Testis (tissue), 3 donors: ENCODE data around the gene MRO. TPM values are rescaled to one million over a fixed set of nuclear protein-coding genes. Genes with fewer than 3 reads are reported as not detected.
"Not testable (repeated sequence)": the region's sequence is repeated elsewhere in the genome, so short reads cannot be mapped to it uniquely, and the experiment has no call there.

Experiments
- DNase-seq: peaks from one replicate; pipeline ENCODE4 v3.0.0-alpha.2; 2019
- H3K27ac ChIP-seq, 2 donors: fragments of 200-600 bp; sonication (generic); one replicate each; pipeline ENCODE4 v1.5.1; 2019
- H3K27me3 ChIP-seq: fragments of 200-600 bp; sonication (generic); one replicate; pipeline ENCODE4 v1.5.1; 2019
- H3K36me3 ChIP-seq: fragments of 200-600 bp; sonication (generic); one replicate; pipeline ENCODE4 v1.5.1; 2017; ENCODE audit warnings: low read depth; ENCODE audit errors: missing control alignments
- H3K4me1 ChIP-seq: fragments of 200-600 bp; sonication (generic); one replicate; pipeline ENCODE4 v1.5.1; 2019
- H3K4me3 ChIP-seq, 2 donors: fragments of 200-600 bp; sonication (generic); one replicate each; pipeline ENCODE4 v1.5.1; 2017 to 2019
- H3K9me3 ChIP-seq: fragments of 200-600 bp; sonication (generic); one replicate; pipeline ENCODE4 v1.5.1; 2017
- POLR2A ChIP-seq: fragments of 450-650 bp; IDR thresholded peaks from one replicate; pipeline ENCODE4 v1.6.1; 2017; ENCODE audit warnings: antibody characterized with exemption, mild to moderate bottlenecking, moderate library complexity
- WGBS, 2 donors: methylation state at CpG; one replicate each; pipeline ENCODE4 v1.1.5; 2018; 5-methylcytosine and 5-hydroxymethylcytosine counted together
- intact Hi-C: fragments of 100-400 bp; cut with DNase I; formaldehyde crosslinking; loops from one replicate; pipeline ENCODE4 v1.15.1; 2023; ENCODE audit warnings: low total_unique reads
- polyA plus RNA-seq: library from polyadenylated mRNA; stranded (reverse); fragments of 350-450 nt; fragmentation: Illumina TruSeq; extraction: RNeasy Lipid Tissue Mini Kit (QIAGEN cat#74804); gene quantifications from one replicate; pipeline ENCODE4 v1.2.3, GENCODE V29; 2014; ENCODE audit warnings: low read depth, low replicate concordance; ENCODE audit not compliant: insufficient read depth
- total RNA-seq, 2 donors: library from RNA; depleted of rRNA; stranded (reverse); fragments of >200 nt; gene quantifications; one replicate each; pipeline ENCODE4 v1.2.3, GENCODE V29; 2016
- TF ChIP-seq, protein P1 (sequence below), 3 experiments: fragments of 450-650 bp in 2 of 3; fragments of 200-600 bp in 1 of 3; sonication (generic) in 1 of 3; IDR thresholded peaks; one replicate each; pipeline ENCODE4 v1.5.1; 2016 to 2019; ENCODE audit warnings: antibody characterized with exemption in 3 of 3, mild to moderate bottlenecking in 2 of 3, moderate library complexity in 1 of 3

The MRO gene
- total and polyA plus RNA-seq, 3 donors from 2014 or later, result 87.4 to 134 (median 92.8) TPM

- no peak for DNase-seq
- H3K27me3 ChIP-seq, result no peaks in the 10 kb centered on the region
- no peaks in the 10 kb centered on the region for H3K9me3 ChIP-seq
- no peak overlapping the region for H3K27ac ChIP-seq
- H3K4me1 ChIP-seq, result no peaks in the 10 kb centered on the region
- H3K36me3 ChIP-seq, result no peaks in the 10 kb centered on the region
- intact Hi-C loops, result no loop called here
- no peak overlapping the region for H3K4me3 ChIP-seq
- WGBS, 2 donors, result 45 to 46% methylated on average over 3 of the region's 3 CpGs
- TF ChIP-seq, protein P1, sequence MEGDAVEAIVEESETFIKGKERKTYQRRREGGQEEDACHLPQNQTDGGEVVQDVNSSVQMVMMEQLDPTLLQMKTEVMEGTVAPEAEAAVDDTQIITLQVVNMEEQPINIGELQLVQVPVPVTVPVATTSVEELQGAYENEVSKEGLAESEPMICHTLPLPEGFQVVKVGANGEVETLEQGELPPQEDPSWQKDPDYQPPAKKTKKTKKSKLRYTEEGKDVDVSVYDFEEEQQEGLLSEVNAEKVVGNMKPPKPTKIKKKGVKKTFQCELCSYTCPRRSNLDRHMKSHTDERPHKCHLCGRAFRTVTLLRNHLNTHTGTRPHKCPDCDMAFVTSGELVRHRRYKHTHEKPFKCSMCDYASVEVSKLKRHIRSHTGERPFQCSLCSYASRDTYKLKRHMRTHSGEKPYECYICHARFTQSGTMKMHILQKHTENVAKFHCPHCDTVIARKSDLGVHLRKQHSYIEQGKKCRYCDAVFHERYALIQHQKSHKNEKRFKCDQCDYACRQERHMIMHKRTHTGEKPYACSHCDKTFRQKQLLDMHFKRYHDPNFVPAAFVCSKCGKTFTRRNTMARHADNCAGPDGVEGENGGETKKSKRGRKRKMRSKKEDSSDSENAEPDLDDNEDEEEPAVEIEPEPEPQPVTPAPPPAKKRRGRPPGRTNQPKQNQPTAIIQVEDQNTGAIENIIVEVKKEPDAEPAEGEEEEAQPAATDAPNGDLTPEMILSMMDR (IDR thresholded peaks at IDR 0.05), result no peak
- no peak for TF ChIP-seq POLR2A
Measured at GRCh38 chr18:50839996-50840395, 20.2 kb upstream of the MRO start.

- Histone ChIP-seq H3K36me3 (no peaks in the 10 kb centered on the region), H3K27me3 (no peaks in the 10 kb centered on the region), H3K4me1 (no peaks in the 10 kb centered on the region), H3K27ac (no peak overlapping the region), H3K4me3 (no peak overlapping the region), H3K9me3 (no peaks in the 10 kb centered on the region)
- 95% methylated on average over 2 of the region's 2 CpGs for WGBS, 2 donors
- DNase-seq, result no peak
- TF ChIP-seq, protein P1 (IDR thresholded peaks at IDR 0.05), result no peak
- TF ChIP-seq POLR2A, result no peak
- intact Hi-C loops, result no loop called here
Measured at GRCh38 chr18:50839341-50839740, 19.5 kb upstream of the MRO start.

- WGBS, 2 donors, result 52 to 76% methylated on average over 2 of the region's 2 CpGs
- Histone ChIP-seq H3K27me3 (no peaks in the 10 kb centered on the region), H3K9me3 (no peaks in the 10 kb centered on the region), H3K4me3 (no peak overlapping the region), H3K4me1 (no peaks in the 10 kb centered on the region), H3K27ac (no peak overlapping the region), H3K36me3 (no peaks in the 10 kb centered on the region)
- no peak for DNase-seq
- intact Hi-C loops, result no loop called here
- TF ChIP-seq, protein P1 (IDR thresholded peaks at IDR 0.05), result no peak
- TF ChIP-seq POLR2A, result no peak
Measured at GRCh38 chr18:50836521-50836957, 16.7 kb upstream of the MRO start.

DNA sequence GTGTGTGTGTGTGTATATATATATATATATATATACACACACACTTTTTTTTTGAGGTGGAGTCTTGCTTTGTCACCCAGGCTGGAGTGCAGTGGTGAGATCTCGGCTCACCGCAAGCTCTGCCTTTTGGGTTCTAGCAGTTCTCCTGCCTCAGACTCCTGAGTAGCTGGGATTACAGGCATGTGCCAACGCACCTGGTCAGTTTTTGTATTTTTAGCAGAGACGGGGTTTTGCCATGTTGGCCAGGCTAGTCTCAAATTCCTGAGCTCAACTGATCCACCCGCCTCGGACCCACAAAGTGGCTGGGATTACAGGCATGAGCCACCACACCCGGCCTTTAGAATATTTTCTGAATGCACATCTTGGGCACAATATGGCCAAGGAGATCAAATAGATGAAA, 13.7 kb upstream of the MRO start:
- DNase-seq, H3K4me1 ChIP-seq, H3K4me3 ChIP-seq, H3K27me3 ChIP-seq, H3K9me3 ChIP-seq, H3K27ac ChIP-seq, intact Hi-C loops, H3K36me3 ChIP-seq: not testable (repeated sequence)
- 94 to 96% methylated on average over 7 of the region's 7 CpGs for WGBS, 2 donors

DNA sequence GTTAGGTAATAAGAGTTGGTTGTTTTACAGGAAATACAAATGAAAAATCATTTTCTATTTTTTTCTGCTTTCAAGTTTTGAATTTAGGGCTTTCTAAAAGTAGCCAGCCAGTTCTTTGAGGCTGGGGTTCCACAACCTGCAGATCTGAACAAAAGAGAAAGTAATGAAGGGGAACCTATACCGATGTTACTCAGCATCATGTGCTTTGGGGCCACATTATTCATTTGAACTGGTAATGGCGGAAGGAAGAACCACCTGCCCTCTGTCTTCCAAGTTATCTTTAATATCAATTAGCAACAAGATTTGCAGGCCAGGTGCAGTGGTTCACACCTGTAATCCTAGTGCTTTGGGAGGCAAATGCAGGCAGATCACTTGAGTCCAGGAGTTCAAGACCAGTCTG, 12.9 kb upstream of the MRO start:
- Histone ChIP-seq H3K27me3 (no peaks in the 10 kb centered on the region), H3K9me3 (no peaks in the 10 kb centered on the region), H3K4me3 (no peak overlapping the region), H3K36me3 (no peaks in the 10 kb centered on the region), H3K4me1 (peaks cover 4% of the 10 kb centered on the region), H3K27ac (no peak overlapping the region)
- 86 to 89% methylated on average over 2 of the region's 2 CpGs for WGBS, 2 donors
- intact Hi-C loops, result no loop called here
- TF ChIP-seq POLR2A, result no peak
- TF ChIP-seq, protein P1 (IDR thresholded peaks at IDR 0.05), result no peak
- DNase-seq, result no peak
